ENCODE measurements around the gene EPHX1.
A peak's percentile ranks its signal among the peaks of the same experiment; 100 is the strongest.
"Not testable (repeated sequence)": the region's sequence is repeated elsewhere in the genome, so short reads cannot be mapped to it uniquely, and the experiment has no call there.

The EPHX1 gene

GRCh38 chr1:225880636-225881035, 70.7 kb downstream of the EPHX1 start:
- DNase-seq (ENCODE audit: low read depth in 1 of 2, low spot score in 1 of 2): no peak

GRCh38 chr1:225881081-225881958, 71.4 kb downstream of the EPHX1 start:
- DNase-seq (ENCODE audit: low read depth in 1 of 2, low spot score in 1 of 2): peak in 1 of 2 donors; percentile 12

GRCh38 chr1:225881959-225882693, 72.2 kb downstream of the EPHX1 start, which contains the start of gene TMEM63A:
Gene TMEM63A (minus strand): TSS chr1:225882380. CDS start chr1:225877580, 4,800 bp downstream.
- peak; percentile 71 to 73 for DNase-seq (ENCODE audit: low read depth in 1 of 2, low spot score in 1 of 2)

- DNase-seq (ENCODE audit: low read depth in 1 of 2, low spot score in 1 of 2): peak in 1 of 2 donors; percentile 11
These were observed 73.0 kb downstream of the EPHX1 start for GRCh38 chr1:225882694-225883615.

GRCh38 chr1:225883616-225884265, 73.8 kb downstream of the EPHX1 start:
- no peak for DNase-seq (ENCODE audit: low read depth in 1 of 2, low spot score in 1 of 2)

- DNase-seq (ENCODE audit: low read depth in 1 of 2, low spot score in 1 of 2): no peak
These were observed 75.4 kb downstream of the EPHX1 start for GRCh38 chr1:225885336-225885735.

- DNase-seq (ENCODE audit: low read depth in 1 of 2, low spot score in 1 of 2): no peak
These were observed 76.5 kb downstream of the EPHX1 start for GRCh38 chr1:225886159-225887029.

- no peak for DNase-seq (ENCODE audit: low read depth in 1 of 2, low spot score in 1 of 2)
These were observed 77.0 kb downstream of the EPHX1 start for GRCh38 chr1:225887030-225887314.

- DNase-seq (ENCODE audit: low read depth in 1 of 2, low spot score in 1 of 2): not testable (repeated sequence)
These were observed 77.8 kb downstream of the EPHX1 start for GRCh38 chr1:225887554-225888288.

GRCh38 chr1:225888289-225888897, 78.5 kb downstream of the EPHX1 start:
- no peak for DNase-seq (ENCODE audit: low read depth in 1 of 2, low spot score in 1 of 2)

- DNase-seq (ENCODE audit: low read depth in 1 of 2, low spot score in 1 of 2): no peak
These were observed 79.1 kb downstream of the EPHX1 start, which contains the start of gene LEFTY1 for GRCh38 chr1:225888898-225889601. Gene LEFTY1 (minus strand): TSS chr1:225889146. CDS start chr1:225889066, 80 bp downstream.

- DNase-seq (ENCODE audit: low read depth in 1 of 2, low spot score in 1 of 2): no peak
These were observed 79.8 kb downstream of the EPHX1 start for GRCh38 chr1:225889743-225890142.

GRCh38 chr1:225890346-225891228, 80.7 kb downstream of the EPHX1 start:
- DNase-seq (ENCODE audit: low read depth in 1 of 2, low spot score in 1 of 2): no peak

- no peak for DNase-seq (ENCODE audit: low read depth in 1 of 2, low spot score in 1 of 2)
These were observed 81.5 kb downstream of the EPHX1 start for GRCh38 chr1:225891229-225891972.

- DNase-seq (ENCODE audit: low read depth in 1 of 2, low spot score in 1 of 2): no peak
These were observed 82.4 kb downstream of the EPHX1 start for GRCh38 chr1:225892307-225892706.
